ENCODE results near the gene NOG. TPM values are rescaled to one million over a fixed set of nuclear protein-coding genes. Genes with fewer than 3 reads are reported as not detected.

Gene NOG
- total RNA-seq, 6 experiments from 2014 or later: 0.11 to 0.29 TPM; not detected in 4

DNA sequence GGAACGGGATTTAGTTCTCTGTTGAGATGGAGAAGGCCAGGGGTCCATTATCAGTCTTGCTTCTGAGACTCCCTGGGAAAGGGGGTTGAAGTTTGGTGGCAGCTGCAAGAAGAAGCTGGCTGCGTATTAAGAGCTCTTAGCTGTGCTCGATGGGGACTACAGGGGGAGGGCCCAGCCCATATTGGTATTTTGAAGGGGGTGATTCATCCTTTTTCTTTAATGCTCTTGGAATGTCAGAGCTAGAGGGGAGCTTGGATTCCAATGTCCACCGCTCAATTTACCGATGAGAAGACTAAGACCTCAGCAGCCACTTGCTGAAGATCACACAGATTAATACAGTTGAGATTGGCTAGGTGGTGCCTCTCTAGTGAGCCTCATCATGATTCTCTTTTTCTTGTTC is 5.0 kb downstream of the NOG start:
- Histone ChIP-seq H3K9me3 (no peaks in the 10 kb centered on the region), H3K27ac (no peak overlapping the region), H3K4me1 (peaks cover 0 to 30% (median 7%) of the 10 kb centered on the region in 4 donors), H3K36me3 (no peaks in the 10 kb centered on the region), H3K27me3 (peaks cover 0 to 25% of the 10 kb centered on the region in 2 donors), H3K4me3 (no peak overlapping the region)
- WGBS (ENCODE audit: insufficient coverage, low coverage, low lambda C conversion rate, missing lambda C conversion rate): 80% methylated on average over 5 of the region's 5 CpGs
- no peak for TF ChIP-seq POLR2A (IDR thresholded peaks at IDR 0.05)
- TF ChIP-seq, protein P1, sequence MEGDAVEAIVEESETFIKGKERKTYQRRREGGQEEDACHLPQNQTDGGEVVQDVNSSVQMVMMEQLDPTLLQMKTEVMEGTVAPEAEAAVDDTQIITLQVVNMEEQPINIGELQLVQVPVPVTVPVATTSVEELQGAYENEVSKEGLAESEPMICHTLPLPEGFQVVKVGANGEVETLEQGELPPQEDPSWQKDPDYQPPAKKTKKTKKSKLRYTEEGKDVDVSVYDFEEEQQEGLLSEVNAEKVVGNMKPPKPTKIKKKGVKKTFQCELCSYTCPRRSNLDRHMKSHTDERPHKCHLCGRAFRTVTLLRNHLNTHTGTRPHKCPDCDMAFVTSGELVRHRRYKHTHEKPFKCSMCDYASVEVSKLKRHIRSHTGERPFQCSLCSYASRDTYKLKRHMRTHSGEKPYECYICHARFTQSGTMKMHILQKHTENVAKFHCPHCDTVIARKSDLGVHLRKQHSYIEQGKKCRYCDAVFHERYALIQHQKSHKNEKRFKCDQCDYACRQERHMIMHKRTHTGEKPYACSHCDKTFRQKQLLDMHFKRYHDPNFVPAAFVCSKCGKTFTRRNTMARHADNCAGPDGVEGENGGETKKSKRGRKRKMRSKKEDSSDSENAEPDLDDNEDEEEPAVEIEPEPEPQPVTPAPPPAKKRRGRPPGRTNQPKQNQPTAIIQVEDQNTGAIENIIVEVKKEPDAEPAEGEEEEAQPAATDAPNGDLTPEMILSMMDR (IDR thresholded peaks at IDR 0.05): no peak
- intact Hi-C loops (cut with DNase I): loop anchor here in 1 of 2 donors (10.0 kb wide), 1 partner anchor 116 kb away; no protein-coding TSS in a partner anchor
- DNase-seq (no peak), ATAC-seq (no peak)

DNA sequence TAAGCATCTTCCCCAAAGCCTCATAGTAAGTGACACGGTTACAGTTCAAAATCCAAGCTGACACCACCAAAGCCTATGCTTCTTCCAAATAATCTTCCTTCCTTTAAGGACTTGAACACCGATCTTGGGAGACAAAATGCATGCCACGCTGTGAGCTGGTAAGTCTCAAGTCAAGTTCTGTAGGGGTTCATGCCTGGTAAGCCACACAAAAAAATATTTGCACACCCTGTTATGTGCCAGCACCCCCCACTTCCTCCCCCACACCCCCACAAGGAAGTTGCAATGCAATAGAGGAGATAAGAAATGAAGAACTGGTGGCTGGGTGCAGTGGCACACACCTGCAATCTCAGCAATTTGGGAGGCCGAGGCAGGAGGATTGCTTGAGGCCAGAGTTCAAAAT is 5.6 kb downstream of the NOG start:
- 68% methylated on average over 3 of the region's 4 CpGs for WGBS (ENCODE audit: insufficient coverage, low coverage, low lambda C conversion rate, missing lambda C conversion rate)
- TF ChIP-seq, protein P1 (IDR thresholded peaks at IDR 0.05): no peak
- TF ChIP-seq POLR2A (IDR thresholded peaks at IDR 0.05): no peak
- Histone ChIP-seq H3K4me3 (no peak overlapping the region), H3K36me3 (no peaks in the 10 kb centered on the region), H3K27me3 (peaks cover 0 to 25% of the 10 kb centered on the region in 2 donors), H3K4me1 (peaks cover 0 to 24% (median 7%) of the 10 kb centered on the region in 4 donors), H3K27ac (no peak overlapping the region), H3K9me3 (no peaks in the 10 kb centered on the region)
- intact Hi-C loops (cut with DNase I): loop anchor here in 1 of 2 donors (10.0 kb wide), 1 partner anchor 116 kb away; no protein-coding TSS in a partner anchor
- no peak for DNase-seq
- no peak for ATAC-seq

DNA sequence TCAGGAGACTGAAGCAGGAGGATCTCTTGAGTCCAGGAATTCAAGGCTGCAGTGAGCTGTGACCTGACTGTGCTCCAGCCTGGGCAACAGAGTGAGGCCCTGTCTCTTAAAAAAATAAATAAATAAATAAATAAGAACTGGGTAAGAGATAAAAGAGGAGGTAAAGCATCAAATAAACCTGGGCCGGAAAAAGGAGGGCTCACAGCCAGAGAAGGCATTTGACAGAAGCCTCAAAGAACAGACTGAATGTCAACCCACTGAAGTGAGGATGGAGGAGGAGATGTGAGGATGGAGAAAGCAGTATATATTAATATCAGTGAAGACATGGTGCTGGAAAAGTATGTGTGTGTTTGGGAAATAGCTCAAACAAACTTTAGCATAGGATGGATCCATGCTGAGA is 6.1 kb downstream of the NOG start:
- Histone ChIP-seq H3K9me3 (no peaks in the 10 kb centered on the region), H3K36me3 (no peaks in the 10 kb centered on the region), H3K27ac (no peak overlapping the region), H3K27me3 (peaks cover 0 to 25% of the 10 kb centered on the region in 2 donors), H3K4me3 (no peak overlapping the region), H3K4me1 (peaks cover 0 to 19% (median 4%) of the 10 kb centered on the region in 4 donors)
- intact Hi-C loops (cut with DNase I): loop anchor here in 1 of 2 donors (10.0 kb wide), 1 partner anchor 115 kb away; no protein-coding TSS in a partner anchor
- 60% methylated on average over 1 of the region's 1 CpG for WGBS (ENCODE audit: insufficient coverage, low coverage, low lambda C conversion rate, missing lambda C conversion rate)
- ATAC-seq (no peak), DNase-seq (no peak)
- no peak for TF ChIP-seq POLR2A (IDR thresholded peaks at IDR 0.05)
- TF ChIP-seq, protein P1 (IDR thresholded peaks at IDR 0.05): no peak

DNA sequence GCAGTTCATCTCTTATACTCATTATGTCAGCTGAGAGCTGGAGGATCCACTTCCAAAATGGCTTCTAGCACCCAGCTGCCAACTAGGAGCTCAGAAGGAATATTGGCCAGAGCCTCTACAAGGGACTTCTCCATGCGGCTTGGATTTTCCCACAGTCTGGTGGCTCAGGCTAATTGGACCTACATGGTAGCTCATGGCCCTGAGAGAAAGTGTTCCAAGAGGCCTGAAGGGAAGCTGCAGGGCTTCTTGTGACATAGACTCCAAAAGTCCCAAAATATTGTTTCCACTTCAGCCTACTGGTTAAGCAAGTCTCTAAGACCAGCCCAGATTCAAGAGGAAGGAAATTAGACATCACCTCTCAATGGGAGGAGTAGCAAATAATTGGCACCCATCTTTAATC is 6.8 kb downstream of the NOG start:
- Histone ChIP-seq H3K27ac (no peak overlapping the region), H3K27me3 (peaks cover 0 to 25% of the 10 kb centered on the region in 2 donors), H3K4me1 (peaks cover 0 to 15% (median 3%) of the 10 kb centered on the region in 4 donors), H3K9me3 (no peaks in the 10 kb centered on the region), H3K4me3 (no peak overlapping the region), H3K36me3 (no peaks in the 10 kb centered on the region)
- DNase-seq: no peak
- ATAC-seq: no peak
- TF ChIP-seq POLR2A (IDR thresholded peaks at IDR 0.05): no peak
- TF ChIP-seq, protein P1 (IDR thresholded peaks at IDR 0.05): no peak
- intact Hi-C loops (cut with DNase I): no loop called here
- 67% methylated on average over 1 of the region's 1 CpG for WGBS (ENCODE audit: insufficient coverage, low coverage, low lambda C conversion rate, missing lambda C conversion rate)
